Mesothelial cell of epicardium (in vitro differentiated cells): Measurements from ENCODE around the gene CCDC178. TPM values are rescaled to one million over a fixed set of nuclear protein-coding genes. Genes with fewer than 3 reads are reported as not detected.

Experiments
- DNase-seq, 2 experiments: peaks; one replicate each; pipeline ENCODE4 v3.0.0; 2021; ENCODE audit warnings: low spot score in 2 of 2; ENCODE audit not compliant: unreplicated experiment in 2 of 2
- H3K27ac Mint-ChIP-seq: 2 replicates; pipeline ENCODE4 v1.8.0; 2021; ENCODE audit warnings: mixed read lengths
- H3K27me3 Mint-ChIP-seq: 2 replicates; pipeline ENCODE4 v1.8.0; 2021; ENCODE audit warnings: low read depth, mixed read lengths
- H3K36me3 Mint-ChIP-seq: 2 replicates; pipeline ENCODE4 v1.8.0; 2021; ENCODE audit warnings: mixed read lengths
- H3K4me1 Mint-ChIP-seq: 2 replicates; pipeline ENCODE4 v1.8.0; 2021; ENCODE audit warnings: mixed read lengths
- H3K4me3 Mint-ChIP-seq: 2 replicates; pipeline ENCODE4 v1.8.0; 2021; ENCODE audit warnings: mild to moderate bottlenecking, moderate library complexity, mixed read lengths
- H3K9me3 Mint-ChIP-seq: 2 replicates; pipeline ENCODE4 v1.8.0; 2021; ENCODE audit warnings: mixed read lengths
- total RNA-seq: library from RNA; stranded (reverse); gene quantifications from 3 replicates; pipeline ENCODE4 v1.2.1, GENCODE V29; 2021
- TF ChIP-seq, protein P1 (sequence below): fragments of 200-600 bp; sonication (generic); IDR thresholded peaks from one replicate; pipeline ENCODE4 v1.5.0; 2021; ENCODE audit warnings: antibody characterized with exemption; ENCODE audit not compliant: unreplicated experiment

The CCDC178 gene
- total RNA-seq, 1 donor from 2014 or later = 3.1 TPM

DNA sequence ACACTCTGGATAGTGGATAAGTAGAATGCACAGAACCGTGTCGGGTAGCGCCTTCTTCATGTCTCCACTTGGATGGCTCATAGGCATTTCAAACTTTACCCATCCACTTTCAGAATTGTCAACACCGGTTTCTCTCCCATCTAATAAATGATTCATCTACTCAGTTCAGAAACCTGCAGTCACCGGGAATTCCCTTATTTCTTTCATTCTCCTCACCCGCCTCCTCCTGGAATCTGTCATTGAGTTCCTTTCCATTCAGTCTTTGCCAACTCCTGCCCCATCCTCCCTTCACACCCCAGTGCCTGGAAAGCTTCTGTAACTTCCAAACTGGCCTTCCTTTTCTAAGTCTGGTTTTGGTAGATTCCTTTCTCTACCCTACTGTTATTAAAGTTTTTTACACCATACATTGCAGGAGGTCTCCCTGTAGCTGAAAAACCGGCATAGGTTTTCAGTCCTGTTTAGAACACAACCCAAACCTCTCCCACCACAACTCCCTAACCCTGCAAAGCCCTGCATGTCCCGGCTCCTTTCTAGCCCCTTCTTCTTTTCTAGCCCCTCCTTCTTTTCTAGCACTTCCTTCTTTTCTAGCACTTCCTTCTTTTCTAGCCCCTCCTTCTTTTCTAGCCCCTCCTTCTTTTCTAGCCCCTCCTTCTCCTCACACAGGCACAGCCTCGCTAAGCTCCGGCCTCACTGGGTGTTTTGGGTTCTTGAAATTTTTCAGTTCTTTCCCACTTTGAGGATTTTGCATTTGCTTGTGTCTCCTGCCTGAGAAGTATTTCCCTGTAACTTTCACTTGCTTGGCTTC is 533.8 kb downstream of the CCDC178 start:
- TF ChIP-seq, protein P1, sequence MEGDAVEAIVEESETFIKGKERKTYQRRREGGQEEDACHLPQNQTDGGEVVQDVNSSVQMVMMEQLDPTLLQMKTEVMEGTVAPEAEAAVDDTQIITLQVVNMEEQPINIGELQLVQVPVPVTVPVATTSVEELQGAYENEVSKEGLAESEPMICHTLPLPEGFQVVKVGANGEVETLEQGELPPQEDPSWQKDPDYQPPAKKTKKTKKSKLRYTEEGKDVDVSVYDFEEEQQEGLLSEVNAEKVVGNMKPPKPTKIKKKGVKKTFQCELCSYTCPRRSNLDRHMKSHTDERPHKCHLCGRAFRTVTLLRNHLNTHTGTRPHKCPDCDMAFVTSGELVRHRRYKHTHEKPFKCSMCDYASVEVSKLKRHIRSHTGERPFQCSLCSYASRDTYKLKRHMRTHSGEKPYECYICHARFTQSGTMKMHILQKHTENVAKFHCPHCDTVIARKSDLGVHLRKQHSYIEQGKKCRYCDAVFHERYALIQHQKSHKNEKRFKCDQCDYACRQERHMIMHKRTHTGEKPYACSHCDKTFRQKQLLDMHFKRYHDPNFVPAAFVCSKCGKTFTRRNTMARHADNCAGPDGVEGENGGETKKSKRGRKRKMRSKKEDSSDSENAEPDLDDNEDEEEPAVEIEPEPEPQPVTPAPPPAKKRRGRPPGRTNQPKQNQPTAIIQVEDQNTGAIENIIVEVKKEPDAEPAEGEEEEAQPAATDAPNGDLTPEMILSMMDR = no peak
- DNase-seq = no peak
- no peaks in the 10 kb centered on the region for H3K36me3 Mint-ChIP-seq
- H3K27ac Mint-ChIP-seq = no peak overlapping the region
- H3K9me3 Mint-ChIP-seq = no peaks in the 10 kb centered on the region
- H3K4me3 Mint-ChIP-seq = no peak overlapping the region
- H3K4me1 Mint-ChIP-seq = no peaks in the 10 kb centered on the region
- peaks cover 19% of the 10 kb centered on the region for H3K27me3 Mint-ChIP-seq

GRCh38 chr18:32905651-32906050 is 534.9 kb downstream of the CCDC178 start:
- Mint-ChIP-seq H3K36me3 (no peaks in the 10 kb centered on the region), H3K27me3 (peaks cover 20% of the 10 kb centered on the region), H3K9me3 (no peaks in the 10 kb centered on the region), H3K4me1 (no peaks in the 10 kb centered on the region), H3K4me3 (no peak overlapping the region), H3K27ac (no peak overlapping the region)
- TF ChIP-seq, protein P1 = no peak
- DNase-seq = no peak

- Mint-ChIP-seq H3K36me3 (no peaks in the 10 kb centered on the region), H3K27me3 (peaks cover 18% of the 10 kb centered on the region), H3K4me3 (no peak overlapping the region), H3K9me3 (peaks cover 7% of the 10 kb centered on the region), H3K27ac (no peak overlapping the region), H3K4me1 (no peaks in the 10 kb centered on the region)
- no peak for DNase-seq
- TF ChIP-seq, protein P1 = no peak
Observed at GRCh38 chr18:32902568-32903330, 537.8 kb downstream of the CCDC178 start.

DNA sequence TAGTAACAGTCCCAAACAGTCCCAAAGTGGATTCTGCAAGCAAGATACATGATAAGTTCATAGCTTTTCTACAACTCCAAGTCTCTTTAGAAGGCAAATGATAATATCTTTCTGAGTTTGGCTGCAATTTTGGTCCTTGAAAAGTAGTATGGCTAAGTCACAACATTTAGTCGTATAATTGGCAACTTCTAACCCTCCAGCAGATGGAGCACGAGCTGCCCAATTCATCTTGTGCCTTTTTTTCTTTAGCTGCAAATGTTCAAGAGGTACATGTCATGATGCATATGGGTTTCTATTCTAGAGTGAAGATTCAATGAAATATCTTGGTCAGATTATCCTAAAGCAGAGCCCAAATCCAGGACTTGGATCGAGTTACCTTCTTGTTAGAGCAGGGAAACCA is 540.7 kb downstream of the CCDC178 start:
- no peak for DNase-seq
- H3K9me3 Mint-ChIP-seq = peaks cover 18% of the 10 kb centered on the region
- peaks cover 12% of the 10 kb centered on the region for H3K27me3 Mint-ChIP-seq
- H3K4me3 Mint-ChIP-seq = no peak overlapping the region
- no peaks in the 10 kb centered on the region for H3K36me3 Mint-ChIP-seq
- H3K27ac Mint-ChIP-seq = no peak overlapping the region
- TF ChIP-seq, protein P1 = no peak
- no peaks in the 10 kb centered on the region for H3K4me1 Mint-ChIP-seq

DNA sequence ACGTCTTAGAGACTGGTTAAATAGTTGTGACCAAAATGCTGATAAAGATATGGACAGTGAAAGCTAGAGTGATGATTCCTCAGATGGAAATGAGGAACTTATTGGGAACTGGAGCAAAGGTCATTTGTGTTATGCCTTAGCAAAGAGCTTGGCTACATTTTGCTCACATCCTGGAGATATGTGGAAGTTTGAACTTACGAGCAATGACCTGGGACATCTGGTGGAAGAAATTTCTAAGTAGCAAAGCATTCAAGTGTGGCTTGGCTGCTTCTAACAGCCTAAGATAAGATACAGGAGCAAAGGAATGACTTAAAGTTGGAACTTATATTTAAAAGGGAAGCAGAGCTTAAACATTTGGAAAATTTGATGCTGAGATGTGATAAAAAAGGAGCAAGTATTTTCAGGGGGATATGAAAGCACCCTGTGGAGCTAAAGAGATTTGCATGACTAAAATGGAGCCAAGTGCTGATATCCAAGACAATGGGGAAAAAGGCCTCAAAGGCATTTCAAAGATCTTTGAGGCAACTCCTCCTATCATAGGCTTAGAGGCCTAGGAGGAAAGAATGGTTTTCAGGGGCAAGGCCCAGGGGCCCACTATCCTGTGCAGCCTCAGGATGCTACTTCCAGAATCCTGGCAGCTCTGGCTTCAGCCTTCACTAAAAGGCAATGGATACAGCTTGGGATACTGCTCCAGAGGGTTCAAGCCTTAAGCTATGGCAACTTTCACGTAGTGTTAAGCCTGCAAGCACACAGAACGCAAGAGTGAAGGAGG is 543.6 kb downstream of the CCDC178 start:
- peaks cover 4% of the 10 kb centered on the region for H3K27me3 Mint-ChIP-seq

More for the DNA sequence above, 543.6 kb downstream of the CCDC178 start:
- no peaks in the 10 kb centered on the region for H3K4me1 Mint-ChIP-seq
- no peak overlapping the region for H3K4me3 Mint-ChIP-seq
- H3K9me3 Mint-ChIP-seq = peaks cover 18% of the 10 kb centered on the region
- no peak for DNase-seq
- H3K36me3 Mint-ChIP-seq = no peaks in the 10 kb centered on the region
- no peak overlapping the region for H3K27ac Mint-ChIP-seq
- TF ChIP-seq, protein P1 = no peak
